AG04449 (cell line): ENCODE measurements around the gene MEF2C.

Source experiments
- CTCF ChIA-PET: fragments of 350-600 bp; formaldehyde crosslinking; extraction: SDS; loops from one replicate; lab custom pipeline; 2021; ENCODE audit warnings: antibody characterized with exemption; lab: Yijun Ruan, JAX
- POLR2A ChIA-PET: fragments of 400-600, 350-600 bp; formaldehyde crosslinking; extraction: SDS; loops from one replicate; lab custom pipeline; 2020; ENCODE audit warnings: antibody characterized with exemption, inconsistent platforms; lab: Yijun Ruan, JAX
- DNase-seq: peaks from one replicate; pipeline ENCODE4 v3.0.0-alpha.2; 2010; ENCODE audit warnings: low read depth, low spot score
- H3K4me3 ChIP-seq: 2 replicates; pipeline ENCODE4 v1.5.1; 2011; ENCODE audit warnings: low read depth, mild to moderate bottlenecking, control low read depth, low read length
- CTCF ChIP-seq: IDR thresholded peaks from one replicate; pipeline ENCODE4 v1.5.1; 2011; ENCODE audit warnings: mild to moderate bottlenecking, moderate library complexity, low read length, control low read depth, inconsistent platforms; ENCODE audit not compliant: insufficient read depth; ENCODE audit errors: missing control alignments

Gene MEF2C

GRCh38 chr5:88870285-88870684, 12.7 kb downstream of the MEF2C start:
- H3K4me3 ChIP-seq: no peak overlapping the region
- no peak for DNase-seq
- CTCF ChIA-PET: no interaction called here
- no peak for TF ChIP-seq CTCF
- POLR2A ChIA-PET: no interaction called here

GRCh38 chr5:88868468-88869068, 14.4 kb downstream of the MEF2C start:
- H3K4me3 ChIP-seq: no peak overlapping the region
- POLR2A ChIA-PET: no interaction called here
- CTCF ChIA-PET: no interaction called here
- no peak for TF ChIP-seq CTCF
- DNase-seq: no peak

GRCh38 chr5:88867638-88868037, 15.3 kb downstream of the MEF2C start:
- TF ChIP-seq CTCF: no peak
- no peak overlapping the region for H3K4me3 ChIP-seq
- POLR2A ChIA-PET: no interaction called here
- DNase-seq: no peak
- CTCF ChIA-PET: no interaction called here

- no peak for TF ChIP-seq CTCF
- no peak overlapping the region for H3K4me3 ChIP-seq
- DNase-seq: no peak
- CTCF ChIA-PET: no interaction called here
- POLR2A ChIA-PET: no interaction called here
These were observed 19.5 kb downstream of the MEF2C start for GRCh38 chr5:88863523-88863922.

GRCh38 chr5:88862547-88863175, 20.3 kb downstream of the MEF2C start:
- no peak for DNase-seq
- no peak overlapping the region for H3K4me3 ChIP-seq
- CTCF ChIA-PET: no interaction called here
- TF ChIP-seq CTCF: no peak
- POLR2A ChIA-PET: no interaction called here

GRCh38 chr5:88861231-88861630, 21.8 kb downstream of the MEF2C start:
- TF ChIP-seq CTCF: no peak
- ChIA-PET CTCF (no interaction called here), POLR2A (no interaction called here)
- H3K4me3 ChIP-seq: no peak overlapping the region
- no peak for DNase-seq
